D721Med (cell line): ENCODE measurements around the gene RALGAPA2.

ENCODE experiments used
- DNase-seq: peaks from one replicate; pipeline ENCODE4 v3.0.0; 2011; ENCODE audit warnings: low spot score; ENCODE audit not compliant: insufficient read length
- FAIRE-seq: peaks from 2 replicates; lab custom pipeline; 2011; peaks lifted over from hg19 to GRCh38; lab: Jason Lieb, UNC
- TF ChIP-seq, protein P1 (sequence below): IDR thresholded peaks from 2 replicates; pipeline ENCODE4 v1.5.1; 2012; ENCODE audit warnings: mild to moderate bottlenecking, control low read depth; ENCODE audit not compliant: insufficient read depth; ENCODE audit errors: missing control alignments

The RALGAPA2 gene

GRCh38 chr20:20456741-20457140, 255.7 kb downstream of the RALGAPA2 start:
- DNase-seq, result no peak
- FAIRE-seq, result no peak
- TF ChIP-seq, protein P1, sequence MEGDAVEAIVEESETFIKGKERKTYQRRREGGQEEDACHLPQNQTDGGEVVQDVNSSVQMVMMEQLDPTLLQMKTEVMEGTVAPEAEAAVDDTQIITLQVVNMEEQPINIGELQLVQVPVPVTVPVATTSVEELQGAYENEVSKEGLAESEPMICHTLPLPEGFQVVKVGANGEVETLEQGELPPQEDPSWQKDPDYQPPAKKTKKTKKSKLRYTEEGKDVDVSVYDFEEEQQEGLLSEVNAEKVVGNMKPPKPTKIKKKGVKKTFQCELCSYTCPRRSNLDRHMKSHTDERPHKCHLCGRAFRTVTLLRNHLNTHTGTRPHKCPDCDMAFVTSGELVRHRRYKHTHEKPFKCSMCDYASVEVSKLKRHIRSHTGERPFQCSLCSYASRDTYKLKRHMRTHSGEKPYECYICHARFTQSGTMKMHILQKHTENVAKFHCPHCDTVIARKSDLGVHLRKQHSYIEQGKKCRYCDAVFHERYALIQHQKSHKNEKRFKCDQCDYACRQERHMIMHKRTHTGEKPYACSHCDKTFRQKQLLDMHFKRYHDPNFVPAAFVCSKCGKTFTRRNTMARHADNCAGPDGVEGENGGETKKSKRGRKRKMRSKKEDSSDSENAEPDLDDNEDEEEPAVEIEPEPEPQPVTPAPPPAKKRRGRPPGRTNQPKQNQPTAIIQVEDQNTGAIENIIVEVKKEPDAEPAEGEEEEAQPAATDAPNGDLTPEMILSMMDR, result no peak

- no peak for DNase-seq
- FAIRE-seq, result no peak
- TF ChIP-seq, protein P1, result no peak
These were observed 256.5 kb downstream of the RALGAPA2 start for GRCh38 chr20:20455926-20456325.

- no peak for FAIRE-seq
- TF ChIP-seq, protein P1, result no peak
- peak; percentile 29 for DNase-seq
These were observed 257.4 kb downstream of the RALGAPA2 start for GRCh38 chr20:20454850-20455627.

DNA sequence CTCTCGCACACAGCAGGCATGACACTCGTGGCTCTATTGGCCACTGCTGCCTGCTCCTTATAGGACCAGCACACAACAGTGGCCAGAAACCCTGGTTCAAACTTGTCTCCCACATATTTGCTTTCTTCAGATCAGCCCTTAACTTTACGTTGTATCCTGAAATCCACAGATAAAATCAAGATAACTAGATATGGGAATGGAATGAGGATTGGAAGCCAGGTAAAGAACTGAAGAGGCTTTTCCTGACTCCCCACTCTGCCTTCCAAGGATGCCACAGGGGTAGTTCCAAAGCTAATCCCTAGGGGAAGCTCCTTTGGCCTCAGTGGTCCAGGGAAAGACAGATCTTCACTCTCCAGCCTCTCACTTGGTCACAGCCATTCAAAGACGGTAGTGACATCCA, 258.1 kb downstream of the RALGAPA2 start:
- FAIRE-seq, result no peak

GRCh38 chr20:20452254-20452676, 260.2 kb downstream of the RALGAPA2 start:
- no peak for DNase-seq
- no peak for FAIRE-seq
- TF ChIP-seq, protein P1, result no peak

More for the DNA sequence above, 258.1 kb downstream of the RALGAPA2 start:
- TF ChIP-seq, protein P1, result no peak
- DNase-seq, result no peak

- TF ChIP-seq, protein P1, result no peak
- DNase-seq (no peak), FAIRE-seq (no peak)
These were observed 261.9 kb downstream of the RALGAPA2 start for GRCh38 chr20:20450521-20450920.

- no peak for DNase-seq
- no peak for FAIRE-seq
- TF ChIP-seq, protein P1, result no peak
These were observed 263.6 kb downstream of the RALGAPA2 start for GRCh38 chr20:20448881-20449280.
